ENCODE results near the gene FRMD3. TPM values are rescaled to one million over a fixed set of nuclear protein-coding genes. Genes with fewer than 3 reads are reported as not detected.

The FRMD3 gene
- total and polyA plus RNA-seq, 2 donors (not counting 3 experiments of a cell fraction or from before 2014, with no cell fraction given): 3.0 to 6.1 TPM

DNA sequence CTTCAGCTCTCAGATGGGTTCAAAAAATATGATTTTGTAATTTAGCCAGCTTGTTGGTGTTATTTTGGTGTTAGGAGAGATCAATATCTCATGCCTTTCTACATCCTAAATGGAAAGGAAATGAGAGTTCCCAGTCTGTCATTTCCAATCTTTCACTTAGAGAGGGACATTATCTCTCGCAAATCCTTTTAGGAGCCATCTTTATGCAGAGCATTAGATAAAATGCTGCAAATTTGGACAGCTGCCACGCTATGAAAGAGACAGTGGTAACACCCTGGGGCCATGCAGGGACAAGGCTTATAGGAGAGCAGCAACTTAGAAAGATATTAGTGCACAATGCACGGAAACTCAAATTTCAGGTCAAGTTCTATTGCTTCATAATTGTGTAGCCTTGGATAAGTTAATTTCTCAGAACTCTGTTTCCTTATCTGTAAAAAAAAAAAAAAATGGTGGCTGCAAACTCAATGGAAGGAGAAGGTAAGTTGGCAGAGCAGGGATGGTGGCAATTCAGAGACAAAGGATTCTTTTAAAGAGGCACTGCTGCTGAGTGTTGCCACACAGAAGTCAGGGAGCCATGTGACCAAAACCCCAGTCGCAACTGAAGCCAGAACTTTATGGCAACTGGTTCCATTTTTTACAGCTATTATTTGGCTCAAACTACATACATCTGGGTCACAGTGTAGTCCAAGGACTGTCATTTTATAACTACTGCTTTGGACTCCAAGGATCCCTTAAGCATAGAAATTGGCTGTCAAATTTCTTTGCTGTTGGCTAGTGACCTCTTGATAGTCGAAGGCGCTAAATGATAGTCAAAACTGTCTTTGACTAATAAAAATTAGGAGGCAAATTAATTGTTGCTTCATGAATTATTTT lies 210.2 kb downstream of the FRMD3 start:
- dilution Hi-C loops (cut with MboI; ENCODE audit: extremely low pct_ligation_motif_present, low sequenced_read_pairs) (no loop called here), intact Hi-C loops (cut with micrococcal nuclease) (no loop called here)
- Histone ChIP-seq H3K9ac (replicated peaks; ENCODE audit: extremely low read depth, insufficient read depth, low read length) (no peak overlapping the region), H3K9me3 (replicated peaks; ENCODE audit: control insufficient read depth, insufficient read depth, low read length) (no peaks in the 10 kb centered on the region), H3K36me3 (ENCODE audit: control insufficient read depth in 2 of 2, extremely low read depth in 1 of 2, insufficient read depth in 2 of 2, low read length in 2 of 2) (no peaks in the 10 kb centered on the region), H3K9me1 (replicated peaks; ENCODE audit: control insufficient read depth, extremely low read depth, insufficient read depth, low read length) (no peaks in the 10 kb centered on the region), H3K4me3 (replicated peaks in 1 of 3; ENCODE audit: insufficient read depth in 1 of 3, low read depth in 1 of 3, low read length in 3 of 3) (no peak overlapping the region), H3K27me3 (ENCODE audit: control insufficient read depth in 2 of 2, insufficient read depth in 2 of 2, low read length in 2 of 2) (no peaks in the 10 kb centered on the region), H2AFZ (ENCODE audit: low read depth, low read length) (no peak overlapping the region), H4K20me1 (replicated peaks; ENCODE audit: control insufficient read depth, extremely low read depth, insufficient read depth, low read length) (no peaks in the 10 kb centered on the region), H3K4me1 (ENCODE audit: control insufficient read depth, extremely low read depth, insufficient read depth, low read length) (peaks cover 3% of the 10 kb centered on the region), H3K27ac (ENCODE audit: insufficient read depth, low read depth, low read length) (no peak overlapping the region), H3K4me2 (ENCODE audit: insufficient read depth, low read length) (no peak overlapping the region), H3K79me2 (ENCODE audit: control insufficient read depth, insufficient read depth, low read length) (no peaks in the 10 kb centered on the region)
- FAIRE-seq (no peak), DNase-seq (ENCODE audit: low read depth, low spot score) (no peak)
- ChIA-PET CTCF (interaction anchor here (0.9 to 5.0 kb wide), 4 partner anchors 72 to 216 kb away, joined by 3 to 23 read pairs (median 7); no protein-coding TSS in a partner anchor), POLR2A (no interaction called here)
- BruUV-seq (replicated peaks): no TSS peak
- TF ChIP-seq GATA2 (IDR thresholded peaks at IDR 0.05; ENCODE audit: insufficient read depth, insufficient read length, low read depth, low read length) (no peak), EZH2 (IDR thresholded peaks at IDR 0.05; ENCODE audit: borderline replicate concordance, low read depth, low read length, severe bottlenecking) (no peak), POLR2AphosphoS5 (IDR thresholded peaks at IDR 0.05; ENCODE audit: insufficient read depth, low read depth, low read length) (no peak), POLR2A (IDR thresholded peaks at IDR 0.05; ENCODE audit: low read depth, low read length) (no peak), MYC (IDR thresholded peaks at IDR 0.05; ENCODE audit: low read depth, low read length) (no peak), FOS (IDR thresholded peaks at IDR 0.05; ENCODE audit: borderline replicate concordance, insufficient read depth, low read length) (no peak), JUN (IDR thresholded peaks at IDR 0.05; ENCODE audit: borderline replicate concordance, insufficient read depth, insufficient read length, low read depth) (no peak)
- TF ChIP-seq, protein P1, sequence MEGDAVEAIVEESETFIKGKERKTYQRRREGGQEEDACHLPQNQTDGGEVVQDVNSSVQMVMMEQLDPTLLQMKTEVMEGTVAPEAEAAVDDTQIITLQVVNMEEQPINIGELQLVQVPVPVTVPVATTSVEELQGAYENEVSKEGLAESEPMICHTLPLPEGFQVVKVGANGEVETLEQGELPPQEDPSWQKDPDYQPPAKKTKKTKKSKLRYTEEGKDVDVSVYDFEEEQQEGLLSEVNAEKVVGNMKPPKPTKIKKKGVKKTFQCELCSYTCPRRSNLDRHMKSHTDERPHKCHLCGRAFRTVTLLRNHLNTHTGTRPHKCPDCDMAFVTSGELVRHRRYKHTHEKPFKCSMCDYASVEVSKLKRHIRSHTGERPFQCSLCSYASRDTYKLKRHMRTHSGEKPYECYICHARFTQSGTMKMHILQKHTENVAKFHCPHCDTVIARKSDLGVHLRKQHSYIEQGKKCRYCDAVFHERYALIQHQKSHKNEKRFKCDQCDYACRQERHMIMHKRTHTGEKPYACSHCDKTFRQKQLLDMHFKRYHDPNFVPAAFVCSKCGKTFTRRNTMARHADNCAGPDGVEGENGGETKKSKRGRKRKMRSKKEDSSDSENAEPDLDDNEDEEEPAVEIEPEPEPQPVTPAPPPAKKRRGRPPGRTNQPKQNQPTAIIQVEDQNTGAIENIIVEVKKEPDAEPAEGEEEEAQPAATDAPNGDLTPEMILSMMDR (IDR thresholded peaks at IDR 0.05; ENCODE audit: extremely low read depth in 1 of 2, insufficient read depth in 1 of 2, low read depth in 1 of 2, low read length in 2 of 2): no peak
- TF ChIP-seq, protein P2, sequence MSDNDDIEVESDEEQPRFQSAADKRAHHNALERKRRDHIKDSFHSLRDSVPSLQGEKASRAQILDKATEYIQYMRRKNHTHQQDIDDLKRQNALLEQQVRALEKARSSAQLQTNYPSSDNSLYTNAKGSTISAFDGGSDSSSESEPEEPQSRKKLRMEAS (IDR thresholded peaks at IDR 0.05; ENCODE audit: insufficient read depth, insufficient read length): no peak

Measured in endothelial cell of umbilical vein (primary cell).